Suppressor macrophage treated with lipopolysaccharide for 4 hours (primary cell): ENCODE results near the gene IL20RA.
A peak's percentile ranks its signal among the peaks of the same experiment; 100 is the strongest.

ENCODE experiments used
- DNase-seq: peaks from one replicate; pipeline ENCODE4 v3.0.0-alpha.2; 2020

The IL20RA gene

DNA sequence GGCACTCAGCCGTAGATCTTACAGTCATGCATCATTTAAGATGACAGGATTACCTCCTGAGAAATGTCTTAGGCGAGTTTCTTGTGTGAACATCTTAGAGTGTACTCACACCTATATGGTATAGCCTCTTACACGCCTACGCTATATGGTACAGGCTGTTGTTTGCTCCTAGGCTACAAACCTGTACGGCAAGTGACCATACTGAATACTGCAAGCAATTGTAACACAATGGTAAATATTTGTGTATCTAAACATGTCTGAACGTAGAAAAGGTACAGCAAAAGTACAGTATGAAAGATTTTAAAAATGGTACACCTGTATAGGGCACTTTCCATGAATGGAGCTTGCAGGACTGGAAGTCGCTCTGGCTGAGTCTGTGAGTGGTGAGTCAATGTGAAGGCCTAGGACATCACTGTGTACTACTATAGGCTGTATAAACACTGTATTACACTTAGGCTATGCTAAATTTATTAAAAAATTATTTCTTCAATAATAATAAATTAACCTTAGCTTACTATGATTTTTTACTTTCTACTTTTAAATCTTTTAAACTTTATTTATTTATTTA is 541 bp upstream of the IL20RA start:
- no peak for DNase-seq

DNA sequence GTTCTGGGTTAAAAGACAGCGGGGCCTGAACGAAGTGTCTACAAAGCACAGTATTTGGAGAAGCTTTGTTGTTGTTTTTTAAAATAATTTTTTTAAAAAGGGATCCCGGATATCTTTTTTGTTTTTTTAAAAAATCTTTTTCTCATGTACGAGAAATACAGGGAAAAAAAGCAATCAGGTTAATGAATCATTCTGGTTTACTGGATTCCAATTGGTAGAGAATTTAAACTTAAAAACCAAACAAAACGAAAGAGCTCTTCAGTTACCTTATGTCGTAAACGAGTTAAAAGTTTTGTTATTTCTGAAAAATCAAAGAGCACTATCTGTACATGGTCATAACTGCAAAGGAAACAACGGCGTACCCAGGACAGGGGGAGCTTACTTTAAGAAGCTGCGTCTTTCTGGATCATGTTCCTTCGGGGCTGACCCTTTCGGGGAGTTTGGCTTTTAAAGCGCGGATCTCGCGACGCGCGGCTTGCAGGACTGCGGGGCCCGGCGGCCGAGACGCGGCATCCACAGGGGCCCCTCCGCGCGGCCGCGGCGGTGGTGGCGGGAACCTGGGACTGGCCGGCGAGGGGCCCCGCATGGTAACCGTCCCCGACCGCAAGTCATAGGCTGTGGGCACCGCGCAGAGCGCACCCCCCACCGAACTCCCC is 927 bp downstream of the IL20RA start:
- peak; percentile 19 for DNase-seq

- no peak for DNase-seq
Measured at GRCh38 chr6:137040393-137040792, 4.4 kb downstream of the IL20RA start.

GRCh38 chr6:137039010-137039409 is 5.8 kb downstream of the IL20RA start:
- no peak for DNase-seq

DNA sequence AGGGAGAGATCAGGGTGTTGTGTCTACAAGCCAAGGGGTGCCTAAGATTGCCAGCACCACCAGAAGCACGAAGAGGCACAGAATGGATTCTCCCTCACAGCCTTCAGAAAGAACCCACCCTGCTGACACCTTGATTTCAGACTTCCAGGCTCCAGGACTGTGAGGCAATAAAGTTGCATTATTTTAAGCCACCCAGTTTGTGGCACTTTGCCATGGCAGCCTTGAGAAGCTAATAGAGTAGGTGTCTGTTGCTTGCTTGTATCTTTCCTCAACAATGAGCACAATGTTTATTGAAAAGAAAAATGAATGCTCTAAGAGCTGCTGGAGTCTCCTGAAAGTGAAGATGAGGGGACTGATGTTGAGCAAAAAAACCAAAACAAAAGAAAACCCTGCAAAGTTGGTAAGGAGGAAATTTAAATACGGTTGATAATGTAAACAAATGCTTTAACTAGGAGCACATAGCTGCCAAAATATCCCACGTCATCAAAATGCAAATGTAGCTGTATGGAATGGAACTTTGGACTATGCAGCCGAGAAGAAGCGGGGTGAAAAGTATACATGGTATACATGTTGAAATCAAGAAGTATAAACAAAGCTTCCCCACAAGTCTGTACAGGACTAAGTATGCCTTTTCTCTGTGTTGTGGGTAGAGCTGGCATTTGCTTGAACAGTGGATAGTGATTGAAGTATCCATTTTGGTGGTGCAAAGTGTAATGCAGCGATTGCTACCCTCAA is 8.0 kb downstream of the IL20RA start:
- no peak for DNase-seq

GRCh38 chr6:137033828-137034227 is 10.9 kb downstream of the IL20RA start:
- DNase-seq = no peak

GRCh38 chr6:137031122-137031521 is 13.6 kb downstream of the IL20RA start:
- no peak for DNase-seq

DNA sequence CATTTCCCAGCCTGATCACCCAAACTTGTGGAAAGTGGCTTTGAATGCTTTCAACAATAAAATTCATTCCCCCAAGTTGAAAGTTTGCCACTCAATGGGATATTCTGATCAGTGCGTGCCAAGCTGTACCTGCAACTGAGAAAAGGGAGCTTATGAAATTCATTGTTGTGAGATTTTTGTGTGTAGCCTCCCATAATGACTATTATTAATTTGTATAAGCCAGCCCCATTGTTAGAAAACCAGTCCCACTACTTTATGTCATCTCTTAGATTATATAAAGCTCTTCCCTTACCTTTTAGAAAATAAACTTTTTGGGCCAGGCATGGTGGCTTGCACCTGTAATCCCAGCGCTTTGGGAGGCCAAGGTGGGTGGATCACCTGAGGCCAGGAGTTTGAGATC is 15.9 kb downstream of the IL20RA start:
- DNase-seq = no peak

DNA sequence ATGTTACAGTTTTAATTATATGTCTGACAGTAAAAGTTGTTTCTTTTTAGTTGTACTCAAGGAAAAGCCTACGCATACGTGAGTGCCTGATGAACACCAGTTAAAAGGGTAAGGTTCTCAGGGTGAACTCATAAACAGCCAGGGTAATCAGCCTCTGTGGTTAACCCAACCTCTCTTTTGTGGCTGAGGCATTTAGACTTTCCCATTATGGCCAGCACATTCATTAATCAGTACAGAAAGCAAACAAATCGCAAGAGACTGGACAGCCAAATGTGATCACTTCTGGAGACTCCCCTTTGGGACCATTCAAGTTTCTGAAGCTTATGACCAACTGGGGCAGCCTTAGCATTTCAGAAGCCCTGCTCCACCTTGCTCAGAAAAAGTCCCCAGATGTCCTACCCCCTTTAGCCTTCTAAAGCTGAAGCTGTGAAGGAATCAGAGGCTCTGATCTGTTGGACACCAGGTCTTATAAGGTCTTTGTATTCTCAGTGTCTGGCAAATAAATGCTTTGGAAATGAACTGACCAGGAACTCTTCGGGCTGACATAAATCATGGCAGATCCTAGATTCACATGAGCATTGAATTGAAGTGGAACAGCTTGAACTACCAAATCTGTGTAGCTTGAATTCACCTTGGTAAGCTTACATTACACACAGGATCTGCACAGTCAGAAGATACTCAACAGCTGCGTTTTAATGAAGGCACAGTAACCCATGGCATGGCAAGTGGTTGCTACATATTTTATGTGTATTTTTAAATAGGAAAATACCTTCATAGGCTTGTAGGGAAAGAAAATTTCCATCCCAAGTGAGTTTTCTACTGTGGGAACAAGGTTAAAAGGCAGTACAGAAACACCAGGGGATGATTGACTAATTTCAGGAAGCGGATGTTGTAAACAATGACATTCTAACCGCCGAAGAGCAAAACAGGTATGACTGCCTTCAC is 18.7 kb downstream of the IL20RA start:
- DNase-seq = no peak

DNA sequence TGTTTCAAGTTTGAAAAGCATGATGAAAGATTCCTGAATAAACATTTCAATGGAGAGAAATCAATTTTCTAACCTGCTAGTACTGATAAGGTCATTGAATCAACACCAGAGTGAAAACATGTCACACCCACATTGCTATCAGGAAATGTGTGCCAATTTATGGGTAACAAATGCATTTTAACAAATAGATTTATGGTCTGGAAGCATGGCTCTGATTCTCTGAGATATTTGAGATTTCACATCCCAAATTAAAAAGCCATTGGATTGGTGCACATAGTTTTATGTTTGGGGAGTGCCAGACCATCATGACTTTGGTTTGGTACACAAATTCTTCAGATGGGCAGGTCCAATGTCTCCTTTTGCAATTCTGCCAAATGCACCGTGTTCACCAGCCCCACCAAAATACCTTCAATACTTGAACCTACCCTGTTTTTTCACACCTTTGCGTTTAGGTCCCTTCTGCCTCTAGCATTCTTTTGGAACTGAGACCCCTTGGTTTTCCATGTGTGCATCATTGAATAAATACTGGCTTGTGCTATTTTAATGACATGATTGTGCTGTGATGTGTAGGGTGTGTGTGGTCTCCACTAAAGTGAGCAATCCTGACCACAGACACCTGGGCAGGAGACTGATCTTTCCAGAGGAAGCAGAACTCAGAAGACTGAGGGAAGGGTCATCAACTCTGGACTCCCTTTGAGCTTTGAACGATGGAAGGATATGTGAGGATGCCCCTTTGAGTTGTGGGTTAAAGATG is 20.4 kb downstream of the IL20RA start:
- DNase-seq = no peak

DNA sequence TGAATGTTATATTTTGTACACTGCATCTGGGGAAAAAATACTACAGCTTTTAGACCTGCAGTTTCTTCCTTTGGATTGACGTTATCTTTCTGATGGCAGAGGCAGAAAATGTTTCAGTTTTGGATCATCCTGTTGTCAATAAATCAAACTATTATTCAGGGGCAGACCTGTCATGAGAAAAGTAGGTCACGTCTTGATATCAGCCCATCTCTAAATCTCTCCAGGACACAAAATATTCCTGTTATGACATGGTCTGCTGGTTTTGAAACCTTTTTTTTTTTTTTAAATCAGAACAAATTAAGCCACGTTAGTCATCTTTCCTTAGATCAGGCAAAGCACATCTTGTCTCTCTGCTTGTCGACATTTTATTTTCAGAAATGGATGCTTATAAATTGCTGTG is 24.0 kb downstream of the IL20RA start:
- DNase-seq = no peak

DNA sequence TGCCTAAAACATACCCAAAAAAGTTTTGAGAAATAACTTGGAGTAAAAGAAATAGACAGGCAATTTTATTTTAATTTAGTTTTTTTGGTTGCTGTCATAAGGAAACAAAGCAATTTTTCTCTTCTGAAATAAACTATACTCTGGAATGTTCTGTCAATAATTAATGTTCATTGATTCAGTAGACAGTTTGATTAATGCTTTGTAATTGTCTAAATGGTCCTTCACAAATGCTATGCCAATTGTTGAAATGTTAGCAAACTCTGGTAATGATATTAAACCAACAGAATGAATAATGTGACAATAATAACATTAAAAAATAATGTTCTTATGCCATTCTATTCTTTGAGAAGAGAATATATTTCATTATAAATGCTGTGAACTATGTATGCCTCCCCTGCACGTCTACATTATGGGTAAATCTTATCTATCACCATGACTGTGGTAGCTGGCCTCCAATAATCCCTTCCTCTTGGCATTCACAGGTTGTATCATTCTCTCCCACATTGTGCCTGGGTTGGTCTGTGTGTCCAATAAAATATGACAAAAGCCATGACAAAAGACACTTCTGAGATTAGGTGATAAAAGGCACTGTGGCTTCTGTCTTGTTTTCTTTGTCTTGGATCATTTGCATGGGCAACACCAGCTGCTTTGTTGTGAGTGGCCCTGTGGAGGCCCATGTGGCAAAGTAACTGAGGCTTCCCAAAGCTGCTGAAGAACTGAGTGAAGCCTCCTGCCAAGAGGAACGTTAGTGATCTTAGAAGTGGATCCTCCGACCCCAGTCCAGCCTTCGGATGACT is 25.1 kb downstream of the IL20RA start:
- no peak for DNase-seq

GRCh38 chr6:137017081-137017480 is 27.7 kb downstream of the IL20RA start:
- DNase-seq = no peak

GRCh38 chr6:137016356-137016755 is 28.4 kb downstream of the IL20RA start:
- DNase-seq = no peak

DNA sequence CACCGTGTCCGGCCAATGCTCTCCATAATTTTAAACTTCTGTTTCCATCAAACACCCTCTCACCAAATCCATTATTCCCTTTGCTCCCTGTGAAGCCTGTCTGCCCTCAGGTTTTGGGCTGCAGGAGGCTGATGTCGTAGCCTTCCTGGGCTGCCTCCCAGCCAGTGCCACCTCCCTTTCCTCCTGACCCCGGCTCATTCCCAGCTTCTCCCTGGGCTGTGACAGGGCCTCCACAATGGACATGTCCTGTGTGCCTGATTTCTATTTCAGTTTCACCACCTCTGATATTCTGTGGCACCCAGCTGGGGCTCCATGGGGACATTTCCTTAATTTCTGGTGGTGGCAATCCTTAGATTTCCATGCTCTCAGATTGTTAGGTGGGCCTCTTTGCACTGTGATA is 28.8 kb downstream of the IL20RA start:
- DNase-seq = no peak

GRCh38 chr6:137013738-137014602 is 30.8 kb downstream of the IL20RA start:
- peak; percentile 7 for DNase-seq

GRCh38 chr6:137013031-137013430 is 31.7 kb downstream of the IL20RA start:
- DNase-seq = no peak

GRCh38 chr6:137011406-137011805 is 33.4 kb downstream of the IL20RA start:
- no peak for DNase-seq

GRCh38 chr6:137010128-137010718 is 34.5 kb downstream of the IL20RA start:
- DNase-seq = no peak

DNA sequence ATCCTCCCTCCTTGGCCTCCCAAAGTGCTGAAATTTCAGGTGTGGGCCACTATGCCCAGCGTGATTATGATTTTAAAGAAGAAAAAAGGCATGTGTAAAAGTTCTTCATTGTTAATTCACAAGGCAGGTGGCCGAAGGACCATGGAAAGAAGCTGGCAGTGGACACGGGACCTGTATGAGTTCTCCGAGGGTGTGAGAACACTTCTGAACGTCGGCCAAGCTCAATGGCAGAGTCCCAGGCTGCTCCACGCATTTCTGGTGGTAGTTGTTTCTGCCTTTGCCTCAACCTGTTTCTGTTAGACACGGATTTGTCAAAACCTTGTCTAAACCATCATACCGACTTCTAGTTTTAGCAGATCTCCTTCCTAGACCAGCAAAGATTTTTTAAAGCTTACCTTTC is 36.6 kb downstream of the IL20RA start:
- no peak for DNase-seq
